Astrocyte of the spinal cord (primary cell): ENCODE results near the gene OXCT1.

Source experiments
- DNase-seq: peaks from one replicate; pipeline ENCODE4 v3.0.0; 2011; ENCODE audit warnings: low read depth, low spot score
- H3K4me3 ChIP-seq: 2 replicates; pipeline ENCODE4 v1.5.1; 2011; ENCODE audit warnings: low read depth, mild to moderate bottlenecking, low read length, moderate library complexity
- in situ Hi-C: cut with HindIII; loops from 2 replicates; pipeline ENCODE4 v1.10.0; 2017; ENCODE audit warnings: low sequenced_read_pairs
- TF ChIP-seq, protein P1 (sequence below): IDR thresholded peaks from 2 replicates; pipeline ENCODE4 v1.5.1; 2012; ENCODE audit warnings: low read depth, mild to moderate bottlenecking, low read length, inconsistent platforms

OXCT1 gene

GRCh38 chr5:41708604-41708940 is 161.7 kb downstream of the OXCT1 start:
- DNase-seq: no peak
- in situ Hi-C loops: no loop called here
- TF ChIP-seq, protein P1, sequence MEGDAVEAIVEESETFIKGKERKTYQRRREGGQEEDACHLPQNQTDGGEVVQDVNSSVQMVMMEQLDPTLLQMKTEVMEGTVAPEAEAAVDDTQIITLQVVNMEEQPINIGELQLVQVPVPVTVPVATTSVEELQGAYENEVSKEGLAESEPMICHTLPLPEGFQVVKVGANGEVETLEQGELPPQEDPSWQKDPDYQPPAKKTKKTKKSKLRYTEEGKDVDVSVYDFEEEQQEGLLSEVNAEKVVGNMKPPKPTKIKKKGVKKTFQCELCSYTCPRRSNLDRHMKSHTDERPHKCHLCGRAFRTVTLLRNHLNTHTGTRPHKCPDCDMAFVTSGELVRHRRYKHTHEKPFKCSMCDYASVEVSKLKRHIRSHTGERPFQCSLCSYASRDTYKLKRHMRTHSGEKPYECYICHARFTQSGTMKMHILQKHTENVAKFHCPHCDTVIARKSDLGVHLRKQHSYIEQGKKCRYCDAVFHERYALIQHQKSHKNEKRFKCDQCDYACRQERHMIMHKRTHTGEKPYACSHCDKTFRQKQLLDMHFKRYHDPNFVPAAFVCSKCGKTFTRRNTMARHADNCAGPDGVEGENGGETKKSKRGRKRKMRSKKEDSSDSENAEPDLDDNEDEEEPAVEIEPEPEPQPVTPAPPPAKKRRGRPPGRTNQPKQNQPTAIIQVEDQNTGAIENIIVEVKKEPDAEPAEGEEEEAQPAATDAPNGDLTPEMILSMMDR: no peak
- H3K4me3 ChIP-seq: no peak overlapping the region

GRCh38 chr5:41707853-41708603 is 162.2 kb downstream of the OXCT1 start:
- peak; percentile 71 for DNase-seq
- TF ChIP-seq, protein P1: peak; percentile 65
- no peak overlapping the region for H3K4me3 ChIP-seq
- in situ Hi-C loops: no loop called here

GRCh38 chr5:41695920-41696582 is 174.2 kb downstream of the OXCT1 start:
- no peak for DNase-seq
- TF ChIP-seq, protein P1: peak; percentile 39
- no peak overlapping the region for H3K4me3 ChIP-seq
- in situ Hi-C loops: no loop called here

GRCh38 chr5:41686767-41687166 is 183.5 kb downstream of the OXCT1 start:
- no peak for DNase-seq
- TF ChIP-seq, protein P1: no peak
- in situ Hi-C loops: no loop called here
- H3K4me3 ChIP-seq: no peak overlapping the region

DNA sequence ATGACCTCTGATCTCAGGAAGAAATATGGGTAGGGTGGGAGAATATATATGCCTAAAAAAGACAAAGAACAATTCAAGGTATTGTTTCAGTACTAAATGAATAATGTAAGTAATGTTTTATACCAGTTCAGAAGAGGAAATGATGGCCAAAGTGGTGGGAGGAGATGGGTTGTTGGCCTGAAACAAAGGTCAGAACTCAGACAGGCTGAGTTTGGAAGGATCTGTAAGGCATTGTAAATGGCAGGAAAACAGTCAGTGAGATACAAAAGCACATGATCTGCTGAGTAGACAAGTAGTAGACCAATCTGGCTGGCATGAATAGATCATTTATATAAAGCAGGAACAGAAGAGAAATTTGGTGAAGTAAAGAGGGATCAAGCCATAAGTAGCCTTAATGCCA is 184.0 kb downstream of the OXCT1 start:
- in situ Hi-C loops: no loop called here
- no peak overlapping the region for H3K4me3 ChIP-seq
- TF ChIP-seq, protein P1: no peak
- no peak for DNase-seq

DNA sequence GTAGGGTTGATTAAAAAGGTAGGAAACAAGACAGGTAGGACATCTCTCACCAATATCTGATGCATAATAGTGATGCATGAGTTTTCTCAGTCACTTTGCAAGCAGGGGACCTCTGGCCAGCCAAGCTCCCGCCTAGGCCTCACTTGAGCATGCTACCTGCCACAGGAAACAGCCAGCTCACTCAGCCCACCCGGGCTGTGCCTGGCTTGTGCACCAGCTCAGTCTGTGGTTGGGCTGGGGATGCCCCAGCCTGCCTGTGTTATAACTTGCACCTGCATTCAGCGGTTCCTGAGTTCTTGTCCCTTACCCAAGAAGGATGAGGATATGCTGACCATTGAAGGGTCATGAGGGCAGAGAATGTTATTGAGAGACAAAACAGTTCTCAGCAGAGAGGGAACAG is 187.0 kb downstream of the OXCT1 start:
- DNase-seq: no peak
- no peak overlapping the region for H3K4me3 ChIP-seq
- in situ Hi-C loops: no loop called here
- TF ChIP-seq, protein P1: no peak
